T-helper 2 cell (primary cell): ENCODE results near the gene RNF14.

Source experiments
- DNase-seq, 5 experiments: peaks; one replicate each; pipeline versions ENCODE4 v3.0.0 to v3.0.0-alpha.2; 2012 to 2022

The RNF14 gene

DNA sequence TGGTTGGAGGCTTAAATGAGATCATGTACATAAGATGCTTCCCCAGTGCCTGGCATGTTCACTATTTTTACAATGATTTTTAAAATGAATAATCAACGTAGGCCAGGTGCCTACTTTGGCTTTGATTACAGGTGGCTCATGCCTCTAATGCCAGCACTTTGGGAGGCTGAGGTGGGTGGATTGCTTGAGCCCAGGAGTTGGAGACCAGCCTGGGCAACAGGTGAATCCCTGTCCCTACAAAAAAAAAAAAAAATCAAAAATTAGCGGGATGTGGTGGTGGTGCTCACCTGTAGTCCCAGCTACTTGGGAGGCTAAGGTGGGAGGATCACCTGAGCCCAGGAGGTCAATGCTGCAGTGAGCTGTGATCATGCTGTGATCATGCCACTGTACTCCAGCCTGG lies 20.1 kb upstream of the RNF14 start:
- no peak for DNase-seq

DNA sequence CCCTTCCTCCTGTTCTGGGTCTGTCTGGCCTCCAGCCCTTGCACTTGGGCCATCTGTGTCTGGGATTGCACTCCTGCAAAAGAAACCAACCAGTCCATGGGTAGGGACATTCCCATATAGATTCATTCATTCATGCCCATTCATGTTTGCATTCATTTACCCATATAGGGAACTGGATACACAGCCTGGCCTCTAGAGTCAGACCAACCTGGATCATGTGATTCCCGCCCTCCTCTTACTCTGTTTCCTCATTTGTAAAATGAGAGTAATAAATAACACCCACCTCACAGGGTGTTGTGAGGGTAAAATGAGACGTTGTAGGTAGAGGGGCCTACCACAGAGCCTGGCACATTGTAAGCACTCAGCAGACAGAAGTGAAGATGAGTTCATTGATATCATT lies 19.4 kb upstream of the RNF14 start:
- no peak for DNase-seq

DNA sequence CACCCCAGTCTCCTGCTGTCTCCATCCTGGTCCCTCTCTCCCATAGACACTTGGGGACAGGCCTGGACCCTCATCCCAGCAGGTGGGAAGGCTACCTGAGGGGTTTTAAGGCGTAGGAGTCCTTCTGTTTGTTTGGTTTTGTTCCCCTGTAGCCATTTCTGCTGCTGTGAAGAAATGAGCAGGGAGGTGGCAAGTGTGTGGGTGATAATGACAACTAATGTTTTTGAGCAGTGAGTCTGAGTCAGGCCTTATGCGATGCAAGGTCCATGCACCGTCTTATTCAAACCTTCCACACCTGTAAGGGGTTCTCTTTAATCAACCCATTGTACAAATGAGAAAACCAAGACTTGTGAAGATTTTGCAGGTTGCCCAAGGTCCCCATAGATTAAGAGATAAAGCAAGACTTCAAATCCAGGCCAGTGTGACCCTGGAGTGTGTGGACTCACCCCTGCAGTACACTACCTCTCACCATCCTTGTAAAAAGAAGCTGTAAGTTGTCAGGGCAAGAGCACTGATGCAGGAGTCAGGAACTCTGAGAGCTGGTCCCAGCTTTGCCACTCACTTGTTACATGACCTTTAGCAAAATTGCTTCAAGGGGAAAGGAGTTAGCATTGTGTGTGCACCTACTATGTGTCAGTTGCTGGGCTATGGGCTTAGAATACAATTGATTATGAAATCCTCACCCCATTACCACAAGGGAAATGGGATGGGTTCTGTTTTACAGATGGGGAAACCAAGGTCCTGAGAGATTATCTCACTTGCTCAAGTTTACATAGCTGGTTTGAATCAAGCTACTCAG lies 18.5 kb upstream of the RNF14 start:
- DNase-seq: no peak

DNA sequence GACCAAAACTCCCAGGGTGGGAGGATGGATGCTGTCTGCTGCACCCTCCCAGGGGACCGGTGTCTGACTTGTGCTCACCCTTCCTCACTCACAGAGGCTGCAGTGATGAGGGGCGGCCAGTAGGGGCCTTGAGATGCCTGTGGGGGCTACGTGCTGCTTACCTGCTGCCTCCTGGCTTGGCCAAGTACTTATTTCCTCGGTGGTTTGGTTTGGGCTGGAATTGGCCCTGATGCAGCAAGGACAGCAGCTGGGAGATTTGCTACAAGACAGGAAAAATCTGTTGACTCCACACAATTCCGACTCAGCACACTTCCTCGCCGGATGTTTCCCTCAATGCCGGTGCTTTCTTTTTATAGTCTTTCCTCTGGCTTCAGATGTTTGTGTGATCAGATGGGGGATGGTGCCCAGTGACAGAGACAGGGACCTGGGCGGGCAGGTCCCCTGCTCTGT lies 17.5 kb upstream of the RNF14 start:
- DNase-seq: peak in 1 of 5 experiments; percentile 35

DNA sequence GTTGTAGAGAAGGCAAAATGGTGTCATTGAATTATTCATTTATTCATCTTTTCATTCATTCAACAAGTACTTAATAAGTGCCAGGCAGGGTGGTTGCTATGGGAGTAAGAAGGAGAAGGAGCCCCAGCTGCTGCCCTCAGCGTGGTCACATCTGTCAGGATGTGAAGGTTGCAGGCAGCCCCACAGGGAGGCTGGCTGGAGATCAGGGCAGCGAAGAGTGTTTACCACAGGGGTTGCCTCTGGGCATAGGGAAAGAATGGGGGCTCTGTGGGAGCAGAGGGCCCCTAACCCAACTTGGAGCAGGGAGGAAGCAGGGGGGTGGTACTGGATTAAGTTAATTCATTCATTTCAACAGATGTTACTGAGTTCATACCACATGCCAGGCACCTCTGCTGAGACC lies 16.9 kb upstream of the RNF14 start:
- DNase-seq: no peak

DNA sequence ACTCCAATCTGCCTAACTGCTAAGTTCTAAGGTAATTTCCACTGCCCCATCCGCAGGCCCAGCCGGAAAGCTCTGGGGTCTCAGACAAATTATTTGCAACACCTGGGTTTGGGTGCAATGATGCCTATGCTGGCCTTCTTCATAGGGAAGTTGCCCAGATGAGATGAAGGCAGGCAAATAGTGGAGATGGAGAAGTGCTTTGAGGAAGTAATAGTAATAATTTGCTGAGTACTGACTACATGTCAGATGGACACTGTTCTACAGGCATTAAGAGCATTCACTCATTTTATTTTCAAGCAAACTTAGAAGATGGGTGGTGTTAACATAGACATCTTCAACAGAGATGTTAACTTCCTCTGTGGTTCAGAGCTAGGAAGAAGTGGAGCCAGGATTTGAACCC lies 14.7 kb upstream of the RNF14 start:
- no peak for DNase-seq

DNA sequence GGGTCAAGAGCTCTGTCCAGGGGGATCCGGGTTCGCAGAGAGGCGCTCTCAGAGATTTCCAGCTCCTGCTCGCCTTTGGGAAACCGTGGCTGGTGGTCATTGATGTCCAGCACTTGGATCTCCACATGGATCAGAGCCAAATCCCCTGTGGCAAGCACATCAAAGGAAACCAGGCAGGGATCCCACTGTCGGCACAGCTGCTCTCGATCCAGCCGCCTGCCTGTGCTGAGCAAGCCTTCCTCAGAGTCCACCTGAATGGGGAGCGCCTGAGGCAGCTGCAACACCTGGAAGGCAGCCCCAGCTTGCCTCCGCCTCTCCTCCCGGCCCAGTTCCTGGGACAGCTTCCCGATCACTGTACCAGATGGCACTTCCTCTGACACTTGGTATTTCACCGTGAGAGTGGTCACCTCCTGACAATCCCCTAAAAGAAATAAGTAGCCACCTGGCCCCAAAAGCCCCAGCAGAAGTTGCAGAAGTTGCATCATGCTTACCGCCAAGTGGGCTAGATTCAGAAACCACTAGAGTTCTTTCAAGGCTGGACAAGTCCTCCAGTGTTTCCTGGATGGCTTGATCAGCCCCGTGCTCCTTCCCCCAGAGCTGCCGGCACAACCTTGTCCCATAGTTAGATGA lies 11.4 kb upstream of the RNF14 start:
- DNase-seq: no peak

DNA sequence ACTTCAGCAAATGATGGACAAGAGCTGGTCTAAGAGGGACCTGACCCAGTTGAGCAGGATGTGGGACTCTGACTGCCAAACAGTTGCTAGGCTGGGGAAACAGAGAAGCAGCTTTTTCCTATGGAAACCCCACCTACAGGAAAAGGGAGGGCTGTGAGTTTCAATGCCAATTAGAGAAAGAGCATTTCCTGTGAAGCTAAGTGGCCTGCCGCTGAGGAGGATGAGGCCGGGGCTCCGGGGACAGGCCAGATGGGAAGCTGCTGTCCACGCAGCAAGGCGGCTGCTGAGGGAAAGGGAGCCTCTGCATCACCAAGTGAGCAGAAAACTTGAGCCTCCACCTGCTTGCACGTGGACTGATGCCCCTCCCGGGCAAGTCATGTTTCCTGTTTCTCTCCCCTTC lies 10.8 kb upstream of the RNF14 start, which contains the start of gene PCDH12:
PCDH12 (minus strand) TSS at position 90 of the 400 bp plus-strand sequence. CDS start 351 bp downstream, outside the sequence.
- peak in 1 of 5 experiments; percentile 26 for DNase-seq

DNA sequence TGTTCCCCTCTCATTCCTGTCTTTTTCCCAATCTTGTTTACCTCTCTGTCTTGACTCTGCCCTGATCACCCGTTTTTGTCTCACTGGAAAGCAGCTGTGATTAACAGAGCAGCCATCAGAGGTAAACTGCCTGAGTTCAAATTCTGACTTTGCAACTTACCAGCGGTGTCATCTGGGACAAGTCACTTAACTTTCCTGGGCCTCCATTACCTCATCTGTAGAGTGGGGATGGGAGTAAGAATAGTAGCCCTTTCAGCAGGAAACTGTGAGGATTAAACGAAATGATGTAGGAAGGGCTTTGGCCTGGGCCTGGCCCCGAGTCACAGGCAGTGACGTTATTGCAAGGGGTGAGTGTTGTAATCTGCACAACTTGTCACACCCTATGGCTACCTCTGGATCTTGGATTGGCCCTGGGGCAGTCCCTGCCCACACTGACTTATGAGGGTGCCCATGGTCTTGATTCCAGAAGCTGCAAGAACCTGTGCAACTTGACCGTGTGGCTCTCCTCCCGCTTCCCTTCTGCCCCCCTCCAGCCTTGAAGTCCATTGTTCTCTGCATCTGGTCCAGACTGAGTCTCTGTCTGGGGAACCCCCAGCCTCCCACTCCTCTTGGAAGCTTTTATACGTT lies 10.2 kb upstream of the RNF14 start:
- DNase-seq: no peak

DNA sequence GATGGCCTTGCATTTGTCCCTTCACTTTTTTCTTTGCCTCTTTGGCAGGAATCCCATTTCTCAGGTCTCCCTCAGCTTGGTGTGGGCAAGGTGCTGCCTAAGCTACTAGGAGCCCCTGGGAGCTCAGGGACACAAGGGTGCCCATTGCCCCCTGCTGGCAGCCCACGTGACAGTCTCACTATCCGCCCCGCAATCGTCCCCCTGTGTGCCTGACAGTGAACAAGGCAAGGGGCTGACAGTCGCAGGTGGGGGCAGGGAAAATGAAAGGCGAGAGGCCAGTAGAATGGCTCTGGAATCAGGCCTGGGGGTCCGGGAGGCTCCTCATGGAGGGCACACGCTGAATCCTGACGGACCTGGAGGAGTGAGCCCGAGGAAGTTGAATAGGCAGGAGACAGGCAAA lies 8.9 kb upstream of the RNF14 start:
- DNase-seq: peak in 1 of 5 experiments; percentile 35

DNA sequence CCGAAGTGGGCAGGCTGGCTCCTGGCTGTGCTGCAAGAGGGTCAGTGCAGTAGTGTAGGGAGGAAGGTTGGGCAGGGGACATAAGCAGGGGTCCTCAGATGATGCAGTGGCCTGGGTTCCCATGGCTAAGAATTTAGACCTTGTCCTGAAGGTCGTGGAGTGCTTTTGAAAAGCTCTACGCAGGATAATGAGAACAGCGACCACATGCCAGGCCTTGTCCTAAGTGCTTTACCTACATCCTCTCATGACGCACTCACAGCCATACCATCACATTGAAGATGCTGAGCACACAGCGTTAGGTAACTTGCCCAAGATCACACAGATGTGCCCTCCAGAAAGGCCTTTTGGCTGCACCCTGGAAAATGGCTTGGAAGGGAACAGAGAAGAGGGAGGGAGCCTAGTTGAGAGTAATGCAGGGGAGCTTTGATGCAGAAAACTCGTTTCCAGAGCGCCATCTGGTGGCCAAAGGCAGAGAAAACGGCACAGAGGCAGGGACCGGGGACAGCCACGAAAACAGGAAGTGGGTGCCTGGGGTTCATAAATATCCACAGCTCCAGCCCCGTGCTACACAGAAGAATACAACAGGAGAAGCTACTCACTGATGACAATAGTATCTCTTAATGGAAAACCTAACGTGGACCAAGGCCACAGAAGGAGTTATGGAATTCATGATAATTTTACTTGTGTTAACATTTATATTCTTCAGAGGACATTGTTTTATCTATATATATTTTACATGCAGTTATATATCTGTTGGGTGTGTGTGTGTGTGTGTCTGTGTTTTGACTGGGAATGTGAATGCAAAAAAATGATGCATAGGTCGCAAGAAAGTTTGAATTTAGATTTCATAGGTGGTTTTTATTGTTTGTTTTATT lies 8.2 kb upstream of the RNF14 start:
- DNase-seq: peak; percentile 66 to 93 (median 79)

DNA sequence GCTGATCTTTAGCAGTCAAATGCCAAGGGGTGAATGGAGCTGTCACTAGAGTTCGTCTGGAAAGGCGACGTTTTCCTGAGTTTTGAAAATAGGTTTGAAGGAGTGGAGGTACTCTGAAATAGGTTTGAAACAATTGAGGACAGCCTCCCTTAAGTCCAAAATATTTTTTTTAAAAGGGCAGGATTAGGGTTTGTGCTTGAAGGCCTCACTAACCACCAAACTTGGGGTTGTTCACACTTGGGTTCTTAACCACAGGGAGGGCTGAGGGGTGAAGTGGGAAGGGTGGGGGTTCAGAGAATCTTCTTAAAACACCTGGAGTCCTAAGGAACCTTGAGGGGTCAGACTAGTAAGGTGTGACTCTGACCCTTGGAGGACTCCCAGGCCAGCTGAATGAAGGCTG lies 7.4 kb upstream of the RNF14 start:
- peak in 1 of 5 experiments; percentile 23 for DNase-seq

DNA sequence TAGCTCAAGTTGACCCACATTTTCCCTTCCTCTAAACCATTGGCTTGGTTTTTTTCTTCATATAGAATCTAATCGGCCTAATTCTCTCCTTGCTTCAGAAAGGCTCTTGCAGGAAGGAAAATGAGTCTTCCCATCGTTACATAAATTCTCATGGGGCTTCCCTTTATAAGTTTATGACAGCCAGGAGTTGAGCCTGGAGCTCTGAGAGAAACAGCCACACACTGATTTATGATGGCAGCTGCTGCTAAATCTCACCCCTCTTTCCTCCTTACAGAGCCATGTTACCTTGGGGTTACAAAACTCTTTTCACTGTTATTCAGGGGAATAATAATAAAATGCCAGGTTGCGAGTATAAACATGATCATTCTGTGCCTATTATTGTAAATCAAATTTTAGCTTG lies 5.2 kb upstream of the RNF14 start:
- DNase-seq: no peak

DNA sequence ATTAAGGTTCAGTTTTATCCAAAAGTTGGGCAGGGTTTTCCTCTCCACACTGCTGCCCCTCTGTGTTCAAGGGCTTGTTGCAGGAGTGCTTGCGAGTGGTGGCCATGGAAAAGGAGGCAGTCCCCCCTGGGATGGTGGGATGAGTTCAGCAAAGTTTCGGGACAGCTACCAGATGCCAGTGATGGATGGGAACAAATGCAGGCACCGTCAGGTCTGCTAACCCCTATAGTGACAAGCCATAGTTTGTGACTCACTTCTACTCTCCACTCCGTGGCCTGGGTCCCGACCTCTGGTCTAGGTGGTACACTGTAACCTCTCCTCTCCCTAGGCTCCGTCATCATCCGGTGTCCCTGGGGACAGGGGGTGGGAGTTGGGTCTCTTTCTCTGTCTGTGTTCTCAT lies 3.8 kb upstream of the RNF14 start:
- no peak for DNase-seq

DNA sequence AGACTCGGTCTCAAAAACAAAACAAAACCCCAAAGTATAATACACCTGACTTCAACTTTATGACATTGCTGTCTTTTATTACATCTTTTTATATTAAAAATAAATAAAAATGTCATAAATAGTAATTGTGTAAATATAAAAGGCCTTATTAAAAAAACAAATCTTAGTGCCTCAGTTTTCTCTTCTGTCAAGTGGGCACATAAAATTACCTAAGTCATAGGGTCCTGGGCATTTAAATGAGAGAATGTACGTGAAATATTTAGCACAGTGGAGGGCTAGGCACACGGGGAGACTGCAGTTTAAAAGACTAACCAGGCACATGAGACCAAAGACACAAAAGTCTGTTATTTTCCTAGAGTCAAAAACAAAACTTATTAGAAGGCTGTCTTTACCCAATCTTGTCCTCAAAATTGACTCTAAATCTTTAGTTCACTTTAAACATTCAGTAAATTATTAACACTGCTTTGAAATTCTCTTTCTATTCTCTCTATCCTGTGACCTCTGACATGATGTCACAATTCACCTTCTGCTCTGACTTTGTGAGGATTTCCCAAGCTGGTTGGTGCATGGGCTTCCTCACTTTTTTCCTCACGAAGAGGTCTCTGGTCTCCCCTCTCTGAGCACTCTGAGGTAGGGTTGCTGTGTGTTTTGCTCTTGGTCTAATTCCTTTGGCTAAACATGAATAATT lies 2.5 kb upstream of the RNF14 start:
- DNase-seq: no peak

DNA sequence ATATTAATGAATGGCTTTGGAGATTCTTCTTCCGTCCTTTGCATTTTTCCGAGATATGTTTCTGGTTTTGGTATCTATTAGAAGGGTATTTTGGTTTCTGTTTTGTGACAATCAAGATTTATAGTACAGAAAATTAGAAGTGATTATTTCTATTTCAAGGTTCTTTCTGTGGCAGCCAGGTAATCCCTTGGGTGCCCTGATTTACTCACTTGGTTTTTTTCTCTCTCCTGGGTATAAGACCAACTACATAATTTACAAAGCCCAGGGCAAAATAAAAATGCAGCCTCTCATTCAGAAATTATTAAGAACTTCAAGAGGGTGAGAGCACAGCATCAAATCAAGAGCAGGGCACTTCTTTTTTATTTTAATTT lies 2.0 kb upstream of the RNF14 start:
- no peak for DNase-seq

DNA sequence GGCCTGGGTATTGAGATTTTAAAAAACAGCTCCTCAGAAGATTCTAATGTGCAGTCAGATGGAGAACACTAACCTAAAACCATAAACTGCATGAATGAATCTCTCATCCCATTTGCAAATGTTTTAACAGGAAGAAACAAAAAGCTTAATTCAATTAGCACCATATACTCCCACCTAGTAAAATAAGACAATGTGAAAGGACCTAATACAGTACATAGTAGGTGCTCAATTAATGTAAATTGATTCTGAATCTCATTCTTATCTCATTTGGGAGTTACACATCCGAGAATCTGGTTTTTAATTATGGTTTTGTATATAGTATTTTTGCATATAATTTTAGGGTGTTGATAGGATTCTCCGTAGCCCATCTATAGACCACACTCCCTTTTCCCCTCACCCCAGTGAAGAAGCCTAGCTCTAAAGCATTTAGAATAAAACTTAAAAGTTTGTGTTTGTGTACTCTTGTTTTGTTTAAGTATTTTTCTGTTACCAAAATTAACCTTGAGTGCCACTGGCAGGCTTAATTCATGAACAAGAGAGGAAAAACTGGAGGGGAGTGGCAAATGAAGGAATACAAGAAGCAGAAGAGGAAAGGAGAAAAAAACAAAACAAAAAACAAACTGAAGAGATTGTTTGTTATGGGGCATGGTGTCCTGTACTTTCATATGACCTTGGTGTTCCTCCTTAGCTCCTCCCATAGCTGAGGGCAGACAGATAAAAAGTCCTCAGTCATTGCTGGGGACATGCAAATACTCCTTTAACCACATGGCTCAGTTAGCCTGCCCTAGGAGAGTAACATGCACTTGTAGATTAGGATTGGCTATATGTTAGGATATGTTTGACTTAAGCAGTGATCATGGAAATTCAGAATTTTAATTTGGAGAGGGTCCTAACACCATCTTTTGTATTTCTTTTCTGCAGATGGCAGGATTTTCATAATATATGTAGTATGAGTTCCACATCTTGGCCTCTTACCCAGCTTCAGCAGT lies 1.2 kb downstream of the RNF14 start:
- peak in 1 of 5 experiments; percentile 66 for DNase-seq

DNA sequence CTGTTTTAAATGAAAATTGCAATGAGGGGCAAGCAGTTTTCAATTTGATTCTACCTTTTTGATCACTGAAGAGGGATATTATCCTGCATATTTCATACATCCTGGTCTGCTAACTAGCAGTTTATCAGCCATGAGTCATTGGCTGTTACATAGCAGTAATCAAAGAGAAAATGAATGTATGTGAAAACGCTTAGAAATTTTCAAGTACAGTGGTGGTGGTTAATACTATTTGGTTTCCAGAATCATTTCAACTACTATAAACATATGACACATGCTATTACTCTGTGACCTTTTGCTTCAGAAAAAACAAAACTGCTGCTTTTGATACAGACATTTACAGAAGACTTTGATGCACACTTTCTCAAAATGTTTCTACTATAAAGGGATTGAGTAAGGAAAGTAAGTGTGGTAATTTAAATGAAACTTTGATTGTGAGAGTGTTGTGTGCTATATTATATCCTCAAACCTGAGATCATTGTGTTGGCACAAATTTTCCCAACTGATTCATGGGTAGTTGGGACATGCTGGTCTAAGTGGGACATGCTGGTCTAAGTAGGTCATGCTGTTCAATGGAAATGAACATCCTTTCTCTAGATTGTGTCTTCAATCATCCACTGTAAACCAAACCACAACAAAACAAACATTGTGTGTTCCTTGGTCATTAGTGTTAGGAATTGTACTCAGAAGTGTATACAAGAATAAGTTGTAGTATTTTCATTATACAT lies 5.1 kb downstream of the RNF14 start:
- DNase-seq: no peak

DNA sequence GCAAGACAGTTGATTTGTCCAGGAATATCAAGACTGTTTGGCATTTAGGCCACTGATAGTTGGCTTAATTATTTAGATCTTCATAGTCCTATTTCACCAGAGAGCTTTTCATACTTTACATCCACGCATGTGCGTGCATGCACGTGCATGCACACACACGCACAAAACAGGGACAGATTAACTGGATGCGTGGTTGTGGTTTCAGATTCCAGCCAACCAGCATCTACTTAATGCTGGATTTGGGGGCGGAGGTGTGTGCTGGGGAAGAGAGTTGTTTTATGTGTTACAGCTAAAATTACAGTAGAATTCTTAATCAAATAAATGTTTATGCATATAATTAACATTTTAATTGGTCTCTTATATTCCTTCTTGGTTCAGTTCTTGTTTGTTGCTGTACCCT lies 7.3 kb downstream of the RNF14 start:
- no peak for DNase-seq

DNA sequence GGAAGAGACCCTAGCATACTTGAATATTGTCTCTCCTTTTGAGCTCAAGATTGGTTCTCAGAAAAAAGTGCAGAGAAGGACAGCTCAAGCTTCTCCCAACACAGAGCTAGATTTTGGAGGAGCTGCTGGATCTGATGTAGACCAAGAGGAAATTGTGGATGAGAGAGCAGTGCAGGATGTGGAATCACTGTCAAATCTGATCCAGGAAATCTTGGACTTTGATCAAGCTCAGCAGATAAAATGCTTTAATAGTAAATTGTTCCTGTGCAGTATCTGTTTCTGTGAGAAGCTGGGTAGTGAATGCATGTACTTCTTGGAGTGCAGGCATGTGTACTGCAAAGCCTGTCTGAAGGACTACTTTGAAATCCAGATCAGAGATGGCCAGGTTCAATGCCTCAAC lies 9.5 kb downstream of the RNF14 start:
- no peak for DNase-seq
